OCI-LY7 (cell line): Measurements from ENCODE around the gene SLC35B3.

ENCODE experiments used
- EZH2phosphoT487 ChIP-seq: fragments of 200-600 bp; sonication (generic); IDR thresholded peaks from 2 replicates; pipeline ENCODE4 v1.6.1; 2018; ENCODE audit warnings: low read depth, borderline replicate concordance, mild to moderate bottlenecking, mixed run types, antibody characterized with exemption, low read length, moderate library complexity, mixed read lengths
- TF ChIP-seq, protein P1 (sequence below): fragments of 200-600 bp; sonication (generic); conservative IDR thresholded peaks from 2 replicates; pipeline ENCODE4 v1.5.1; 2014; ENCODE audit warnings: mild to moderate bottlenecking, antibody characterized with exemption, low read length, moderate library complexity, mixed read lengths

DNA sequence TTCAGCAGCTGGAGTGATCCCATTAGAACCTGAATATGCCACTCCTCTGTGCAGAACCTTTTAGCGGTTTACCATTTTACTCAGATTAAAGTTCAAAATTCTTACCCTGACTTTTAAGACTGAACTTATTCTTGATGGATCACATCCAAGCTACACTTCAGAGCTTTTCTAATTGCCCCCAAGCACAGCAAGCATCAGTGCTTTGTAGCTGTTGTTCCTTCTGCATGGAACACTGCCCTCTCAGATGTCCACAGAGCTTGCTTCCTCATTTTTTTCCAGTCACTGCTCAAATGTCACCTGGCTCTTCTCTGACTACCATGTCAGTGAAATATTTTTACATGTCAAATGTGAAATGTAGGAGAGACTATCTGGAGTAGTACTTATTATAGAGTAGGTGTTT lies 1.6 kb upstream of the SLC35B3 start:
- TF ChIP-seq, protein P1, sequence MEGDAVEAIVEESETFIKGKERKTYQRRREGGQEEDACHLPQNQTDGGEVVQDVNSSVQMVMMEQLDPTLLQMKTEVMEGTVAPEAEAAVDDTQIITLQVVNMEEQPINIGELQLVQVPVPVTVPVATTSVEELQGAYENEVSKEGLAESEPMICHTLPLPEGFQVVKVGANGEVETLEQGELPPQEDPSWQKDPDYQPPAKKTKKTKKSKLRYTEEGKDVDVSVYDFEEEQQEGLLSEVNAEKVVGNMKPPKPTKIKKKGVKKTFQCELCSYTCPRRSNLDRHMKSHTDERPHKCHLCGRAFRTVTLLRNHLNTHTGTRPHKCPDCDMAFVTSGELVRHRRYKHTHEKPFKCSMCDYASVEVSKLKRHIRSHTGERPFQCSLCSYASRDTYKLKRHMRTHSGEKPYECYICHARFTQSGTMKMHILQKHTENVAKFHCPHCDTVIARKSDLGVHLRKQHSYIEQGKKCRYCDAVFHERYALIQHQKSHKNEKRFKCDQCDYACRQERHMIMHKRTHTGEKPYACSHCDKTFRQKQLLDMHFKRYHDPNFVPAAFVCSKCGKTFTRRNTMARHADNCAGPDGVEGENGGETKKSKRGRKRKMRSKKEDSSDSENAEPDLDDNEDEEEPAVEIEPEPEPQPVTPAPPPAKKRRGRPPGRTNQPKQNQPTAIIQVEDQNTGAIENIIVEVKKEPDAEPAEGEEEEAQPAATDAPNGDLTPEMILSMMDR = no peak
- no peak for TF ChIP-seq EZH2phosphoT487
